ENCODE results near the gene SYVN1. TPM values are rescaled to one million over a fixed set of nuclear protein-coding genes. Genes with fewer than 3 reads are reported as not detected.
"Not testable (repeated sequence)": the region's sequence is repeated elsewhere in the genome, so short reads cannot be mapped to it uniquely, and the experiment has no call there.

Gene SYVN1
- total and polyA plus RNA-seq, 2 donors (not counting 3 experiments of a cell fraction or from before 2014, with no cell fraction given): 34.5 to 45.1 TPM

GRCh38 chr11:65180877-65181568 lies 46.7 kb upstream of the SYVN1 start:
- peak; percentile 67 for DNase-seq (ENCODE audit: low read depth, low spot score)
- Histone ChIP-seq H3K36me3 (ENCODE audit: control insufficient read depth in 2 of 2, extremely low read depth in 1 of 2, insufficient read depth in 2 of 2, low read length in 2 of 2) (peaks cover 0 to 3% of the 10 kb centered on the region in 2 experiments), H4K20me1 (replicated peaks; ENCODE audit: control insufficient read depth, extremely low read depth, insufficient read depth, low read length) (no peaks in the 10 kb centered on the region), H3K4me3 (replicated peaks in 1 of 3; ENCODE audit: insufficient read depth in 1 of 3, low read depth in 1 of 3, low read length in 3 of 3) (peak overlapping the region; percentile 54 to 86 (median 57)), H3K27ac (ENCODE audit: insufficient read depth, low read depth, low read length) (peak overlapping the region; percentile 23), H3K79me2 (ENCODE audit: control insufficient read depth, insufficient read depth, low read length) (peaks cover 22% of the 10 kb centered on the region), H2AFZ (ENCODE audit: low read depth, low read length) (peak overlapping the region; percentile 83), H3K27me3 (ENCODE audit: control insufficient read depth in 2 of 2, insufficient read depth in 2 of 2, low read length in 2 of 2) (no peaks in the 10 kb centered on the region), H3K9me3 (replicated peaks; ENCODE audit: control insufficient read depth, insufficient read depth, low read length) (no peaks in the 10 kb centered on the region), H3K4me1 (ENCODE audit: control insufficient read depth, extremely low read depth, insufficient read depth, low read length) (peaks cover 9% of the 10 kb centered on the region), H3K4me2 (ENCODE audit: insufficient read depth, low read length) (peak overlapping the region; percentile 54), H3K9me1 (replicated peaks; ENCODE audit: control insufficient read depth, extremely low read depth, insufficient read depth, low read length) (no peaks in the 10 kb centered on the region), H3K9ac (replicated peaks; ENCODE audit: extremely low read depth, insufficient read depth, low read length) (peak overlapping the region; percentile 83)
- no peak for TF ChIP-seq JUN (IDR thresholded peaks at IDR 0.05; ENCODE audit: borderline replicate concordance, insufficient read depth, insufficient read length, low read depth)
- no peak for TF ChIP-seq POLR2A (IDR thresholded peaks at IDR 0.05; ENCODE audit: low read depth, low read length)
- TF ChIP-seq CTCF (IDR thresholded peaks at IDR 0.05; ENCODE audit: extremely low read depth in 1 of 2, insufficient read depth in 1 of 2, low read depth in 1 of 2, low read length in 2 of 2): peak; percentile 44 to 68
- peak; percentile 11 for TF ChIP-seq POLR2AphosphoS5 (IDR thresholded peaks at IDR 0.05; ENCODE audit: insufficient read depth, low read depth, low read length)
- POLR2A ChIA-PET: interaction anchor here (1.0 to 1.8 kb wide), 3 partner anchors 12 to 59 kb away, joined by 3 to 7 read pairs (median 4); partner anchors contain the start of genes FAU, MRPL49 and SYVN1
- intact Hi-C loops (cut with micrococcal nuclease) (loop anchor here (1.0 to 2.0 kb wide), 2 partner anchors 47 to 64 kb away; partner anchors contain the start of genes SYVN1 and ZNHIT2), dilution Hi-C loops (cut with MboI; ENCODE audit: extremely low pct_ligation_motif_present, low sequenced_read_pairs) (no loop called here)
- peak; percentile 38 for FAIRE-seq
- CTCF ChIA-PET: interaction anchor here (1.0 to 3.4 kb wide), 15 partner anchors 11 to 149 kb away, joined by 3 to 27 read pairs (median 6); partner anchors contain the start of genes FAU, MRPL49, POLA2 and SPDYC
- no TSS peak for BruUV-seq (replicated peaks)

- H4K20me1 ChIP-seq (replicated peaks; ENCODE audit: control insufficient read depth, extremely low read depth, insufficient read depth, low read length); CTCF ChIA-PET; intact Hi-C loops (cut with micrococcal nuclease); H3K9me1 ChIP-seq (replicated peaks; ENCODE audit: control insufficient read depth, extremely low read depth, insufficient read depth, low read length); H3K4me3 ChIP-seq (replicated peaks in 1 of 3; ENCODE audit: insufficient read depth in 1 of 3, low read depth in 1 of 3, low read length in 3 of 3); H3K27ac ChIP-seq (ENCODE audit: insufficient read depth, low read depth, low read length); POLR2A ChIA-PET; dilution Hi-C loops (cut with MboI; ENCODE audit: extremely low pct_ligation_motif_present, low sequenced_read_pairs); H3K79me2 ChIP-seq (ENCODE audit: control insufficient read depth, insufficient read depth, low read length); H3K9ac ChIP-seq (replicated peaks; ENCODE audit: extremely low read depth, insufficient read depth, low read length); H3K9me3 ChIP-seq (replicated peaks; ENCODE audit: control insufficient read depth, insufficient read depth, low read length); H3K27me3 ChIP-seq (ENCODE audit: control insufficient read depth in 2 of 2, insufficient read depth in 2 of 2, low read length in 2 of 2); BruUV-seq (replicated peaks); DNase-seq (ENCODE audit: low read depth, low spot score); H2AFZ ChIP-seq (ENCODE audit: low read depth, low read length); FAIRE-seq; H3K4me1 ChIP-seq (ENCODE audit: control insufficient read depth, extremely low read depth, insufficient read depth, low read length); H3K4me2 ChIP-seq (ENCODE audit: insufficient read depth, low read length); H3K36me3 ChIP-seq (ENCODE audit: control insufficient read depth in 2 of 2, extremely low read depth in 1 of 2, insufficient read depth in 2 of 2, low read length in 2 of 2): not testable (repeated sequence)
Measured at GRCh38 chr11:65174571-65175010, 40.3 kb upstream of the SYVN1 start.

All from endothelial cell of umbilical vein (primary cell).